HCT116 (cell line): Measurements from ENCODE around the gene TNRC6C. TPM values are rescaled to one million over a fixed set of nuclear protein-coding genes. Genes with fewer than 3 reads are reported as not detected.

ENCODE experiments used
- ATAC-seq: fragments of 200-7000 bp; cut with Tn5 transposase; 2 replicates; pipeline ENCODE4 v1.9.1; 2020; ENCODE audit warnings: mild to moderate bottlenecking, moderate library complexity
- BruUV-seq: library from RNA; stranded (reverse); fragments of 400-500 nt; replicated peaks from 2 replicates; lab custom pipeline; 2021; lab: Mats Ljungman, UMichigan
- CTCF ChIA-PET: fragments of 300-600 bp; sonication (Branson Sonifier 250); formaldehyde crosslinking; loops from one replicate; lab custom pipeline; 2021; ENCODE audit warnings: antibody characterized with exemption; lab: Charles Lee
- POLR2A ChIA-PET: fragments of 300-600, 350-600 bp; sonication (Branson Sonifier 250); formaldehyde crosslinking; loops from one replicate; lab custom pipeline; 2021; ENCODE audit warnings: antibody characterized with exemption; lab: Charles Lee
- RAD21 ChIA-PET, 2 experiments: fragments of 300-600 bp; sonication (Branson Sonifier 250); formaldehyde crosslinking; loops; one replicate each; lab custom pipeline; 2023; ENCODE audit warnings: low total read pairs in 2 of 2; ENCODE audit not compliant: uncharacterized antibody in 2 of 2, unreplicated experiment in 2 of 2, low non-redundant PET in 1 of 2; lab: Charles Lee
- DNase-seq: peaks from one replicate; pipeline ENCODE4 v3.0.0-alpha.2; 2010; ENCODE audit warnings: low read depth, low spot score
- H2AFZ ChIP-seq: fragments of 200-600 bp; shearing (Covaris generic), sonication (generic); 2 replicates; pipeline ENCODE4 v1.6.1; 2017; ENCODE audit warnings: low read depth, mixed run types, mixed read lengths, antibody characterized with exemption, low read length; ENCODE audit not compliant: poor library complexity, severe bottlenecking
- H3K27ac ChIP-seq: 2 replicates; pipeline ENCODE4 v1.5.1; 2012; ENCODE audit warnings: low read depth, low read length
- H3K27me3 ChIP-seq: fragments of 200-600 bp; sonication (generic); 2 replicates; pipeline ENCODE4 v1.6.1; 2016; ENCODE audit warnings: mixed run types, low read length, mixed read lengths; ENCODE audit not compliant: insufficient read depth
- H3K36me3 ChIP-seq, 2 experiments: fragments of 200-500 bp in 1 of 2; fragments of 200-600 bp in 1 of 2; sonication (Bioruptor generic) in 1 of 2; sonication (generic) in 1 of 2; 2 replicates each; pipeline versions ENCODE4 v1.5.1 to v1.6.1; 2014 to 2016; ENCODE audit warnings: low read length in 2 of 2, inconsistent platforms in 1 of 2, mixed read lengths in 1 of 2, mixed run types in 1 of 2; ENCODE audit not compliant: insufficient read depth in 2 of 2, control insufficient read depth in 1 of 2
- H3K4me1 ChIP-seq, 2 experiments: fragments of 200-600 bp in 1 of 2; sonication (generic) in 1 of 2; 2 replicates each; pipeline versions ENCODE4 v1.5.1 to v1.6.1; 2012 to 2017; ENCODE audit warnings: low read length in 2 of 2, inconsistent platforms in 1 of 2, mild to moderate bottlenecking in 1 of 2, mixed read lengths in 1 of 2, mixed run types in 1 of 2, moderate library complexity in 1 of 2; ENCODE audit not compliant: insufficient read depth in 2 of 2, control insufficient read depth in 1 of 2
- H3K4me2 ChIP-seq: fragments of 200-600 bp; sonication (generic); 2 replicates; pipeline ENCODE4 v1.6.1; 2017; ENCODE audit warnings: mixed run types, low read length, mixed read lengths
- H3K4me3 ChIP-seq, 2 experiments: fragments of 200-600 bp in 1 of 2; sonication (generic) in 1 of 2; replicated peaks in 1 of 2; 2 replicates each; pipeline ENCODE4 v1.5.1; 2011 to 2016; ENCODE audit warnings: low read length in 2 of 2, control low read depth in 1 of 2, low read depth in 1 of 2, mild to moderate bottlenecking in 1 of 2, mixed read lengths in 1 of 2, mixed run types in 1 of 2
- H3K79me2 ChIP-seq: fragments of 200-600 bp; sonication (generic); 2 replicates; pipeline ENCODE4 v1.6.1; 2017; ENCODE audit warnings: mild to moderate bottlenecking, mixed run types, low read length, moderate library complexity, mixed read lengths; ENCODE audit not compliant: insufficient read depth
- H3K9ac ChIP-seq: fragments of 200-600 bp; sonication (generic); 2 replicates; pipeline ENCODE4 v1.6.1; 2016; ENCODE audit warnings: low read length, mixed read lengths
- H3K9me2 ChIP-seq: fragments of 200-600 bp; sonication (generic), shearing (Covaris generic); 2 replicates; pipeline ENCODE4 v1.6.1; 2017; ENCODE audit warnings: mixed run types, mild to moderate bottlenecking, moderate library complexity; ENCODE audit not compliant: insufficient read depth
- H3K9me3 ChIP-seq, 2 experiments: fragments of 200-500 bp in 1 of 2; fragments of 200-600 bp in 1 of 2; sonication (Bioruptor generic) in 1 of 2; sonication (generic) in 1 of 2; 2 replicates each; pipeline ENCODE4 v1.6.1; 2014 to 2017; ENCODE audit warnings: low read length in 2 of 2, mixed read lengths in 2 of 2, inconsistent platforms in 1 of 2, low read depth in 1 of 2, mild to moderate bottlenecking in 1 of 2, mixed run types in 1 of 2, moderate library complexity in 1 of 2; ENCODE audit not compliant: control insufficient read depth in 1 of 2, insufficient read depth in 1 of 2
- H4K20me1 ChIP-seq: fragments of 200-600 bp; sonication (generic), shearing (Covaris generic); 2 replicates; pipeline ENCODE4 v1.6.1; 2017; ENCODE audit warnings: mixed run types, mild to moderate bottlenecking, moderate library complexity; ENCODE audit not compliant: insufficient read depth
- EZH2 ChIP-seq: fragments of 200-600 bp; sonication (generic); IDR thresholded peaks from 2 replicates; pipeline ENCODE4 v1.6.1; 2017; ENCODE audit warnings: antibody characterized with exemption, mixed run types
- JUND ChIP-seq: IDR thresholded peaks from 2 replicates; pipeline ENCODE4 v1.6.1; 2012
- MAX ChIP-seq: IDR thresholded peaks from 2 replicates; pipeline ENCODE4 v1.6.1; 2012
- REST ChIP-seq: IDR thresholded peaks from 2 replicates; pipeline ENCODE4 v1.6.1; 2012; ENCODE audit warnings: low read depth
- SIN3A ChIP-seq: IDR thresholded peaks from 2 replicates; pipeline ENCODE4 v1.6.1; 2012; ENCODE audit warnings: low read depth
- YY1 ChIP-seq: IDR thresholded peaks from 2 replicates; pipeline ENCODE4 v1.6.1; 2011; ENCODE audit warnings: low read length, low read depth, moderate library complexity, mild to moderate bottlenecking; ENCODE audit not compliant: insufficient replicate concordance; ENCODE audit errors: extremely low read depth
- ZFX ChIP-seq: fragments of 450-650 bp; IDR thresholded peaks from 2 replicates; pipeline ENCODE4 v1.6.1; 2017
- intact Hi-C: fragments of 100-400 bp; cut with micrococcal nuclease; formaldehyde crosslinking; loops from 2 replicates; pipeline ENCODE4 v1.10.0; 2022
- total RNA-seq: library from RNA; stranded (reverse); gene quantifications from one replicate; pipeline ENCODE4 v1.2.1, GENCODE V29; 2021; ENCODE audit not compliant: unreplicated experiment

Gene TNRC6C
- total RNA-seq, 1 experiment from 2014 or later, result 23.4 TPM

GRCh38 chr17:78127239-78127887, 168.9 kb downstream of the TNRC6C start:
- ATAC-seq (peak; percentile 10), DNase-seq (no peak)
- Histone ChIP-seq H4K20me1 (no peaks in the 10 kb centered on the region), H2AFZ (no peak overlapping the region), H3K9me2 (no peaks in the 10 kb centered on the region), H3K27me3 (no peaks in the 10 kb centered on the region), H3K4me1 (peaks cover 32 to 52% of the 10 kb centered on the region in 2 experiments), H3K79me2 (peaks cover 17% of the 10 kb centered on the region; the same call in 1 of the 2 replicates), H3K4me3 (peak overlapping the region; percentile 89 to 92), H3K9ac (peak overlapping the region; percentile 77), H3K9me3 (no peaks in the 10 kb centered on the region), H3K36me3 (peaks cover 5 to 17% of the 10 kb centered on the region in 2 experiments; a peak in 3 of 4 replicates), H3K27ac (peak overlapping the region; percentile 95), H3K4me2 (peak overlapping the region; percentile 96)
- no TSS peak for BruUV-seq
- RAD21 ChIA-PET, result interaction anchor here in 1 of 2 experiments (1.1 kb wide), 1 partner anchor 124 kb away, joined by 4 read pairs; no protein-coding TSS in a partner anchor
- TF ChIP-seq EZH2, result no peak
- intact Hi-C loops, result loop anchor here (5.0 kb wide), 1 partner anchor 125 kb away; no protein-coding TSS in a partner anchor
- CTCF ChIA-PET, result interaction anchor here (1.2 to 2.1 kb wide), 3 partner anchors 10 to 15 kb away, joined by 6 to 9 read pairs (median 6); no protein-coding TSS in a partner anchor
- POLR2A ChIA-PET, result interaction anchor here (1.0 to 4.2 kb wide), 6 partner anchors 8 to 60 kb away, joined by 3 to 35 read pairs (median 10); partner anchors contain the start of genes AFMID and TK1

- Histone ChIP-seq H3K9me3 (no peaks in the 10 kb centered on the region), H3K27ac (peak overlapping the region; percentile 95), H3K4me1 (peaks cover 38 to 58% of the 10 kb centered on the region in 2 experiments), H4K20me1 (no peaks in the 10 kb centered on the region), H3K27me3 (no peaks in the 10 kb centered on the region), H3K9ac (peak overlapping the region; percentile 77), H3K4me2 (peak overlapping the region; percentile 96), H3K9me2 (no peaks in the 10 kb centered on the region), H3K79me2 (peaks cover 17% of the 10 kb centered on the region; the same call in 1 of the 2 replicates), H3K4me3 (peak overlapping the region; percentile 89 to 92), H2AFZ (no peak overlapping the region), H3K36me3 (peaks cover 2 to 12% of the 10 kb centered on the region in 2 experiments; a peak in 3 of 4 replicates)
- BruUV-seq, result TSS peak; percentile 40
- DNase-seq, result no peak
- ChIA-PET RAD21 (interaction anchor here in 1 of 2 experiments (0.8 to 1.4 kb wide), 4 partner anchors 14 to 123 kb away, joined by 3 to 6 read pairs (median 4); partner anchors contain the start of gene AFMID), CTCF (interaction anchor here (1.0 to 2.1 kb wide), 5 partner anchors 9 to 43 kb away, joined by 4 to 9 read pairs (median 6); no protein-coding TSS in a partner anchor), POLR2A (interaction anchor here (1.0 to 4.2 kb wide), 7 partner anchors 9 to 59 kb away, joined by 3 to 35 read pairs (median 9); partner anchors contain the start of genes AFMID and TK1)
- ATAC-seq, result peak; percentile 44
- intact Hi-C loops, result loop anchor here (5.0 kb wide), 1 partner anchor 124 kb away; no protein-coding TSS in a partner anchor
- TF ChIP-seq JUND (no peak), ZFX (peak; percentile 33; the same call in 1 of the 2 replicates), EZH2 (no peak), MAX (no peak), YY1 (no peak), SIN3A (no peak), REST (no peak)
Measured at GRCh38 chr17:78127888-78128550, 169.5 kb downstream of the TNRC6C start.
